ENCODE measurements around the gene MAP3K19.
"Not testable (repeated sequence)": the region's sequence is repeated elsewhere in the genome, so short reads cannot be mapped to it uniquely, and the experiment has no call there.

The MAP3K19 gene

GRCh38 chr2:135047300-135047699 is at the start of gene MAP3K19:
MAP3K19 (minus strand) TSS chr2:135047447; CDS start chr2:135024647, 22,800 bp downstream.
- no peak within 1 kb of the TSS for H3K4me3 Mint-ChIP-seq
- H3K9me3 Mint-ChIP-seq: no peaks in the 10 kb centered on the region
- peaks cover 3% of the 10 kb centered on the region for H3K27me3 Mint-ChIP-seq (ENCODE audit: low read depth)
- no peak within 1 kb of the TSS for H3K27ac Mint-ChIP-seq
- no peaks in the 10 kb centered on the region for H3K36me3 Mint-ChIP-seq (ENCODE audit: low read depth)
- H3K4me1 Mint-ChIP-seq (ENCODE audit: low read depth): peaks cover 9% of the 10 kb centered on the region

- Mint-ChIP-seq H3K9me3 (peaks cover 2% of the 10 kb centered on the region), H3K27me3 (ENCODE audit: low read depth) (no peaks in the 10 kb centered on the region), H3K36me3 (ENCODE audit: low read depth) (peaks cover 34% of the 10 kb centered on the region), H3K4me1 (ENCODE audit: low read depth) (peaks cover 11% of the 10 kb centered on the region), H3K27ac (no peak overlapping the region), H3K4me3 (no peak overlapping the region)
These were observed 49.6 kb upstream of the MAP3K19 start for GRCh38 chr2:135096665-135097446.

- Mint-ChIP-seq H3K27me3 (ENCODE audit: low read depth) (no peaks in the 10 kb centered on the region), H3K4me1 (ENCODE audit: low read depth) (peaks cover 11% of the 10 kb centered on the region), H3K9me3 (no peaks in the 10 kb centered on the region), H3K36me3 (ENCODE audit: low read depth) (peaks cover 30% of the 10 kb centered on the region), H3K27ac (no peak overlapping the region), H3K4me3 (no peak overlapping the region)
These were observed 48.3 kb upstream of the MAP3K19 start for GRCh38 chr2:135095591-135095990.

GRCh38 chr2:135094508-135094907 is 47.3 kb upstream of the MAP3K19 start:
- no peaks in the 10 kb centered on the region for H3K27me3 Mint-ChIP-seq (ENCODE audit: low read depth)
- H3K36me3 Mint-ChIP-seq (ENCODE audit: low read depth): peaks cover 28% of the 10 kb centered on the region
- H3K4me1 Mint-ChIP-seq (ENCODE audit: low read depth): peaks cover 7% of the 10 kb centered on the region
- H3K27ac Mint-ChIP-seq: no peak overlapping the region
- H3K9me3 Mint-ChIP-seq: peaks cover 2% of the 10 kb centered on the region
- H3K4me3 Mint-ChIP-seq: no peak overlapping the region

- peaks cover 31% of the 10 kb centered on the region for H3K36me3 Mint-ChIP-seq (ENCODE audit: low read depth)
- peaks cover 7% of the 10 kb centered on the region for H3K9me3 Mint-ChIP-seq
- H3K4me3 Mint-ChIP-seq: no peak overlapping the region
- no peak overlapping the region for H3K27ac Mint-ChIP-seq
- peaks cover 6% of the 10 kb centered on the region for H3K4me1 Mint-ChIP-seq (ENCODE audit: low read depth)
- H3K27me3 Mint-ChIP-seq (ENCODE audit: low read depth): no peaks in the 10 kb centered on the region
These were observed 46.6 kb upstream of the MAP3K19 start for GRCh38 chr2:135093670-135094330.

- Mint-ChIP-seq H3K27me3 (ENCODE audit: low read depth) (no peaks in the 10 kb centered on the region), H3K36me3 (ENCODE audit: low read depth) (peaks cover 33% of the 10 kb centered on the region), H3K9me3 (peaks cover 7% of the 10 kb centered on the region), H3K27ac (no peak overlapping the region), H3K4me1 (ENCODE audit: low read depth) (peaks cover 6% of the 10 kb centered on the region), H3K4me3 (no peak overlapping the region)
These were observed 45.9 kb upstream of the MAP3K19 start for GRCh38 chr2:135093193-135093592.

GRCh38 chr2:135091681-135092080 is 44.4 kb upstream of the MAP3K19 start:
- Mint-ChIP-seq H3K4me1 (ENCODE audit: low read depth) (peaks cover 9% of the 10 kb centered on the region), H3K27me3 (ENCODE audit: low read depth) (no peaks in the 10 kb centered on the region), H3K27ac (no peak overlapping the region), H3K9me3 (peaks cover 21% of the 10 kb centered on the region), H3K36me3 (ENCODE audit: low read depth) (peaks cover 39% of the 10 kb centered on the region), H3K4me3 (no peak overlapping the region)

GRCh38 chr2:135089597-135089996 is 42.4 kb upstream of the MAP3K19 start:
- peaks cover 42% of the 10 kb centered on the region for H3K36me3 Mint-ChIP-seq (ENCODE audit: low read depth)
- not testable (repeated sequence) for H3K27ac Mint-ChIP-seq; H3K27me3 Mint-ChIP-seq (ENCODE audit: low read depth); H3K4me3 Mint-ChIP-seq
- peaks cover 11% of the 10 kb centered on the region for H3K4me1 Mint-ChIP-seq (ENCODE audit: low read depth)
- H3K9me3 Mint-ChIP-seq: peaks cover 24% of the 10 kb centered on the region

- H3K9me3 Mint-ChIP-seq: peaks cover 29% of the 10 kb centered on the region
These were observed 39.0 kb upstream of the MAP3K19 start for GRCh38 chr2:135086222-135086621.

GRCh38 chr2:135078417-135078816 is 31.2 kb upstream of the MAP3K19 start:
- H3K4me3 Mint-ChIP-seq: no peak overlapping the region
- no peak overlapping the region for H3K27ac Mint-ChIP-seq
- peaks cover 43% of the 10 kb centered on the region for H3K36me3 Mint-ChIP-seq (ENCODE audit: low read depth)
- H3K27me3 Mint-ChIP-seq (ENCODE audit: low read depth): no peaks in the 10 kb centered on the region
- H3K9me3 Mint-ChIP-seq: peaks cover 33% of the 10 kb centered on the region
- peaks cover 2% of the 10 kb centered on the region for H3K4me1 Mint-ChIP-seq (ENCODE audit: low read depth)

More at GRCh38 chr2:135086222-135086621, 39.0 kb upstream of the MAP3K19 start:
- no peak overlapping the region for H3K27ac Mint-ChIP-seq
- H3K4me1 Mint-ChIP-seq (ENCODE audit: low read depth): peaks cover 8% of the 10 kb centered on the region
- no peaks in the 10 kb centered on the region for H3K27me3 Mint-ChIP-seq (ENCODE audit: low read depth)
- H3K4me3 Mint-ChIP-seq: no peak overlapping the region
- peaks cover 41% of the 10 kb centered on the region for H3K36me3 Mint-ChIP-seq (ENCODE audit: low read depth)

GRCh38 chr2:135076556-135076955 is 29.3 kb upstream of the MAP3K19 start:
- Mint-ChIP-seq H3K36me3 (ENCODE audit: low read depth) (peaks cover 47% of the 10 kb centered on the region), H3K27me3 (ENCODE audit: low read depth) (no peaks in the 10 kb centered on the region), H3K9me3 (peaks cover 43% of the 10 kb centered on the region), H3K4me3 (no peak overlapping the region), H3K4me1 (ENCODE audit: low read depth) (peaks cover 2% of the 10 kb centered on the region), H3K27ac (no peak overlapping the region)

GRCh38 chr2:135074216-135074615 is 27.0 kb upstream of the MAP3K19 start:
- Mint-ChIP-seq H3K4me3 (no peak overlapping the region), H3K27me3 (ENCODE audit: low read depth) (no peaks in the 10 kb centered on the region), H3K27ac (no peak overlapping the region), H3K36me3 (ENCODE audit: low read depth) (peaks cover 47% of the 10 kb centered on the region), H3K4me1 (ENCODE audit: low read depth) (peaks cover 2% of the 10 kb centered on the region), H3K9me3 (peaks cover 47% of the 10 kb centered on the region)

GRCh38 chr2:135072125-135072997 is 25.1 kb upstream of the MAP3K19 start:
- peaks cover 47% of the 10 kb centered on the region for H3K9me3 Mint-ChIP-seq
- H3K36me3 Mint-ChIP-seq (ENCODE audit: low read depth): peaks cover 52% of the 10 kb centered on the region
- no peak overlapping the region for H3K27ac Mint-ChIP-seq
- H3K27me3 Mint-ChIP-seq (ENCODE audit: low read depth): no peaks in the 10 kb centered on the region
- H3K4me3 Mint-ChIP-seq: no peak overlapping the region
- H3K4me1 Mint-ChIP-seq (ENCODE audit: low read depth): no peaks in the 10 kb centered on the region

- peaks cover 34% of the 10 kb centered on the region for H3K9me3 Mint-ChIP-seq
- H3K36me3 Mint-ChIP-seq (ENCODE audit: low read depth): peaks cover 69% of the 10 kb centered on the region
- H3K27ac Mint-ChIP-seq: no peak overlapping the region
- peaks cover 11% of the 10 kb centered on the region for H3K4me1 Mint-ChIP-seq (ENCODE audit: low read depth)
- H3K4me3 Mint-ChIP-seq: no peak overlapping the region
- no peaks in the 10 kb centered on the region for H3K27me3 Mint-ChIP-seq (ENCODE audit: low read depth)
These were observed 19.5 kb upstream of the MAP3K19 start for GRCh38 chr2:135066710-135067109.
